ENCODE results near the gene DUSP3. TPM values are rescaled to one million over a fixed set of nuclear protein-coding genes. Genes with fewer than 3 reads are reported as not detected.

DUSP3 gene
- polyA plus RNA-seq, 1 donor = 68.7 TPM

DNA sequence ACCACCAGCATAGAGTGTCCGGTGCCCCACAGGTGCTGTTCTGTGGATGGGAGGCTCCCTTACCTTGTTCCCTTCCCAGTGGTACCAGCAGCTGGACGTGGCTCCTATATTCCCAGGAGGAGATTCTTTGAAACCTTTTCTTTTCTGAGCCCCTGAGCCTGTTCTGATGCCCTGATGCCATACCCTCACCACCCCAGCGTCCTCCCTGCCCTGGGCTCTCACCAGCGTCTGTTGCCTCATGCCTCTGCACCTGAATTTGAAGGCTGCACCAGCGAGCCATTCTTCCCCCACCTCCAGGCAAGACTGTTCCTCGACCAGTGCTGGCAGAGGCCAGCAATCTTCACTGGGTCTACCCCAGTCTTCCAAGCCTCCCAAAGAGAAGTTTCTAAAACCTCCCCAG lies 20.7 kb downstream of the DUSP3 start:
- H3K4me3 ChIP-seq (ENCODE audit: low read length) = no peak overlapping the region
- 100% methylated on average over 1 of the region's 6 CpGs for WGBS (ENCODE audit: insufficient coverage, low lambda C conversion rate)
- no peak for DNase-seq
- H3K4me1 ChIP-seq (ENCODE audit: control insufficient read depth, insufficient read depth, low read length) = peaks cover 6% of the 10 kb centered on the region
- H3K9me3 ChIP-seq (ENCODE audit: control insufficient read depth, low read depth, low read length) = peaks cover 7% of the 10 kb centered on the region
- H3K36me3 ChIP-seq (ENCODE audit: control insufficient read depth, insufficient read depth, low read length) = no peaks in the 10 kb centered on the region
- H3K27me3 ChIP-seq (ENCODE audit: control insufficient read depth, insufficient read depth, low read length) = peaks cover 42% of the 10 kb centered on the region
- H3K27ac ChIP-seq (ENCODE audit: low read length) = no peak overlapping the region

DNA sequence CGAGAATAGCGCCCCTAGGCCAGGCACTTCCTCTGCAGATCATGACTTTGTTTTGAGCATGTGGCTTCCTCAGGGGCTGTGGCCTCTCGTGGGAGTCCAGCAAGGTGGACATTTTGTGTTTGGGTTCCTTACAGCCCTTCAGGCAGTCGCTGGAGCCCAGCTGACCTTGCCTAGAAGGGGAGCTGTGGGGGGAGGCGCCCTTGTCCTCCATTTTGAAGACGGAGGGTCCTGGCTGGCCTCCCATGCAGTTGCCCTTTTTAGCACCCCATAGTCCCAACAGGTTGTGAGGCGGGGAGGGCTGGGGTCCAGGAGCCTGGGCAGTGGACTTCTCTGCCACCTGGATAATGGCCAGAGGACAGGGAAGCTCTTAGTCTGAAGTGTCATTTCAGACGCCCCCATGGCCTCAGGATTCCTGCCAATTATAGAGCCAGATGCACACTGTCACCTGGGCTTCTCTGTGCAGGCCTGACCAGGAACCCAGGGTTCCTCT lies 21.6 kb downstream of the DUSP3 start:
- Histone ChIP-seq H3K27ac (ENCODE audit: low read length) (no peak overlapping the region), H3K4me1 (ENCODE audit: control insufficient read depth, insufficient read depth, low read length) (peaks cover 6% of the 10 kb centered on the region), H3K36me3 (ENCODE audit: control insufficient read depth, insufficient read depth, low read length) (no peaks in the 10 kb centered on the region), H3K9me3 (ENCODE audit: control insufficient read depth, low read depth, low read length) (peaks cover 7% of the 10 kb centered on the region), H3K4me3 (ENCODE audit: low read length) (no peak overlapping the region), H3K27me3 (ENCODE audit: control insufficient read depth, insufficient read depth, low read length) (peaks cover 44% of the 10 kb centered on the region)
- no CpG with 5 or more reads among the region's 8 CpGs for WGBS (ENCODE audit: insufficient coverage, low lambda C conversion rate)
- DNase-seq = no peak

DNA sequence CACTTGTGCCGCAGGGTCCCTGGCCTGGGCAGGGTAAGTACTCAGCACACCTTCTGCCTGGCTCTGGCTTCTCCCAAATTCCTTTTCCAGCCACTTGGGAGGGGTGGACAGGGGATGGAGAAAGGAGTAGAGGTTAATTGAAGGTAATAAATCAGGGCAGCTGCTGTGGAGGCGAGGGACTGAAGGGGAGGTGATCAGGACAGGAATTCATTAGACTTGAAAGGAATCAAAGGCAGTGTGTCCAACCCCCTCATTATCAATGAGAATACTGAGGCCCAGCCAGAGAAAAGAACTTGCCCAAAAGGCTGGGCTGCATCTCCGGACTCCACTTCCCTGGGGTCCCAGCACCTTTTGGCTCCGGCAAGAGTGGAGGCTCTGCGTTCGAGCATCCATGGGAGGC lies 22.6 kb downstream of the DUSP3 start:
- no peak overlapping the region for H3K27ac ChIP-seq (ENCODE audit: low read length)
- 83% methylated on average over 1 of the region's 6 CpGs for WGBS (ENCODE audit: insufficient coverage, low lambda C conversion rate)
- peaks cover 6% of the 10 kb centered on the region for H3K4me1 ChIP-seq (ENCODE audit: control insufficient read depth, insufficient read depth, low read length)
- no peak overlapping the region for H3K4me3 ChIP-seq (ENCODE audit: low read length)
- H3K9me3 ChIP-seq (ENCODE audit: control insufficient read depth, low read depth, low read length) = peaks cover 7% of the 10 kb centered on the region
- peaks cover 44% of the 10 kb centered on the region for H3K27me3 ChIP-seq (ENCODE audit: control insufficient read depth, insufficient read depth, low read length)
- no peak for DNase-seq
- H3K36me3 ChIP-seq (ENCODE audit: control insufficient read depth, insufficient read depth, low read length) = no peaks in the 10 kb centered on the region

DNA sequence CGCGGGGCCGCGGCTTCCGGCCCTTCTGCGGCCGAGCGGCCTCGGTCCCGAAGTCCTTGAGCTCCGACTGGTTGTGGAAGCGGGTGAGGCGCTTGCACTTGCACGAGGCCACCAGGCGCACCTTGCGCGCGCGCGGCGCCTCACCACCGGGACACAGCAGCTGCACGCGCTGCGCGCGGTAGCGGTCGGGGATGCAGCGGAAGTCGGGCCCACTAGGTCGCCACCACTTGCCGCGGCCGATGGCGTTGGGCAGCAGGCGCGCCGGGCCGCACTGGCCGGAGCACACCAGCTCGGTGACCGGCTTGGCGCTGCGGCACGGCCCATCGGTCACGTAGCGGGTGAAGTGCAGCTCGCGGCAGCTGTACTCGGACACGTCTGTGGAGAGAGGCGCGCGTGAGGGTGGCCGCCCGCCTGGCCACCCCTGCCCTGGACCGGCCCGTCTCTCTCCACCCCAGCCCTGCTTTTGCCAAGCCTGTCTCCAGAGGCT lies 23.3 kb downstream of the DUSP3 start:
- no peak overlapping the region for H3K27ac ChIP-seq (ENCODE audit: low read length)
- H3K9me3 ChIP-seq (ENCODE audit: control insufficient read depth, low read depth, low read length) = peaks cover 7% of the 10 kb centered on the region
- H3K4me1 ChIP-seq (ENCODE audit: control insufficient read depth, insufficient read depth, low read length) = no peaks in the 10 kb centered on the region
- H3K36me3 ChIP-seq (ENCODE audit: control insufficient read depth, insufficient read depth, low read length) = no peaks in the 10 kb centered on the region
- no peak overlapping the region for H3K4me3 ChIP-seq (ENCODE audit: low read length)
- no CpG with 5 or more reads among the region's 60 CpGs for WGBS (ENCODE audit: insufficient coverage, low lambda C conversion rate)
- peaks cover 47% of the 10 kb centered on the region for H3K27me3 ChIP-seq (ENCODE audit: control insufficient read depth, insufficient read depth, low read length)
- peak; percentile 45 to 64 for DNase-seq

DNA sequence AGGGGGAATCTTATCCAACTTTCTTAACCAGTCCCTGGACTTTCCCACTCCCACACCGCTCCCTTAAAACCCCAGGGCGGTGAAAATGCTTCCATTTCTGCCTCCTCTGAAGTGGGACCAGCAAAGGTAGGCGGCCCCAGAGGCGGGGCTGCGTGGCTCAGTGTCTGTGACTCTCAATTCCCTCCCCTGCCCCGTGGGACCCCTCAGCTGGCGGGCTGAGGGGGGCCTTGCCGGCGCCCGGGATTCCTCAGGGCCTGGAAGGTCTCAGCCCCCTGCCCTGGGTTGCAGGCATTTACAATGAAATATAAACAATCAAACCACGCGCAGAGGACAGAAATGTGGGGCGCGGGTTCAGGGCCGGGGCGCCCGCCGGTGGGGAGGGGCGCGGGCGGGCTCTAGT lies 23.8 kb downstream of the DUSP3 start:
- Histone ChIP-seq H3K9me3 (ENCODE audit: control insufficient read depth, low read depth, low read length) (peaks cover 7% of the 10 kb centered on the region), H3K36me3 (ENCODE audit: control insufficient read depth, insufficient read depth, low read length) (no peaks in the 10 kb centered on the region), H3K4me1 (ENCODE audit: control insufficient read depth, insufficient read depth, low read length) (no peaks in the 10 kb centered on the region), H3K27ac (ENCODE audit: low read length) (no peak overlapping the region), H3K27me3 (ENCODE audit: control insufficient read depth, insufficient read depth, low read length) (peaks cover 47% of the 10 kb centered on the region), H3K4me3 (ENCODE audit: low read length) (no peak overlapping the region)
- DNase-seq = no peak
- no CpG with 5 or more reads among the region's 21 CpGs for WGBS (ENCODE audit: insufficient coverage, low lambda C conversion rate)

DNA sequence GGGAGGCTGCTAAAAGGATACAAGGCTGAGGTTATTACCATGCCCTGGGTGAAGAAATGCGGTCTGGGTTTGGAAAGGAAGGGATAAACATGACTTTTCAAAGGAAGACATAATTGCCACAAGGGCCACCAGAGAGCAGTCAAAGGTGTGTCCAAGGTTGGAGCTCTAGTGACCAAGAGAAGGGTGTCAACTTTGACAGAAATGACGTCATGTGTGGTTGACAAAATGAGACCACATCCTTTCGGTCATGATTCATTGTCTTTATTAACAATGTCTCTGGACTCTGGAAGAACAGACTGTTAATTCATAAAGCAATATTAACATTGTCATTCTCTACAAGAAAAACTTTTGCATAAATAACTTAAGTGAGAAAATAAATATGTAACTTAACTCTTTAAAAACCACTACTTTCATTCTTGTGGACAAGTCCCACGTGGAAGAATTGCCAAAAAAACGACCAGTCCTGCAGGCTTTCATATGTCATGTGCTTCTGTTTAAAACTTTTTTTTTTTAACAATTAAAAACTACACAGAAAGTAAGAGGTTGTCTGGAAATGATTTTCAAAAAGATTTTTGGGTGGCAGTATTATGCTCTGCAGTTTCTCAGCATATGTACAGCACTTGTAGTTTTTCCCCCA lies 25.2 kb downstream of the DUSP3 start:
- Histone ChIP-seq H3K4me3 (ENCODE audit: low read length) (no peak overlapping the region), H3K27ac (ENCODE audit: low read length) (no peak overlapping the region), H3K27me3 (ENCODE audit: control insufficient read depth, insufficient read depth, low read length) (peaks cover 47% of the 10 kb centered on the region), H3K9me3 (ENCODE audit: control insufficient read depth, low read depth, low read length) (peaks cover 7% of the 10 kb centered on the region), H3K36me3 (ENCODE audit: control insufficient read depth, insufficient read depth, low read length) (no peaks in the 10 kb centered on the region), H3K4me1 (ENCODE audit: control insufficient read depth, insufficient read depth, low read length) (no peaks in the 10 kb centered on the region)
- 100% methylated on average over 1 of the region's 5 CpGs for WGBS (ENCODE audit: insufficient coverage, low lambda C conversion rate)
- no peak for DNase-seq

DNA sequence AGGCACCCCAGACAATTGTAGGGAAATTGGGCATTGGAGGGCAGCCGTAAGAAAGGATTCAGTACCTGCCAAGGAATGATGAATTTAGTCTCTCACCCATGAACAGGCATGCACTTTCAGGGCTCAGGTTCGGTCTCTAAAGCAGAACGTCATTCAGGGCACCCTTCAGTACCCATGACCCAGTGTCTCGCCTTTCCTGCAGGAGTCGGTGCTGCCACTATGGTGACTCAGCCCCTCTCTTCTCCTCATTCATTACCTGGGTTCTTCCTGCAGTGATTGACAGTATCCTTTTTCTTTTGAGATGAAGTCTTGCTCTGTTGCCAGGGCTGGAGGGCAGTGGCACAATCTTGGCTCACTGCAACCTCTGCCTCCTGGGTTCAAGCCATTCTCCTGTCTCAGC lies 28.6 kb downstream of the DUSP3 start:
- no peak overlapping the region for H3K27ac ChIP-seq (ENCODE audit: low read length)
- peaks cover 3% of the 10 kb centered on the region for H3K9me3 ChIP-seq (ENCODE audit: control insufficient read depth, low read depth, low read length)
- H3K4me1 ChIP-seq (ENCODE audit: control insufficient read depth, insufficient read depth, low read length) = no peaks in the 10 kb centered on the region
- no CpG with 5 or more reads among the region's 5 CpGs for WGBS (ENCODE audit: insufficient coverage, low lambda C conversion rate)
- no peak overlapping the region for H3K4me3 ChIP-seq (ENCODE audit: low read length)
- no peak for DNase-seq
- H3K36me3 ChIP-seq (ENCODE audit: control insufficient read depth, insufficient read depth, low read length) = no peaks in the 10 kb centered on the region
- peaks cover 34% of the 10 kb centered on the region for H3K27me3 ChIP-seq (ENCODE audit: control insufficient read depth, insufficient read depth, low read length)

DNA sequence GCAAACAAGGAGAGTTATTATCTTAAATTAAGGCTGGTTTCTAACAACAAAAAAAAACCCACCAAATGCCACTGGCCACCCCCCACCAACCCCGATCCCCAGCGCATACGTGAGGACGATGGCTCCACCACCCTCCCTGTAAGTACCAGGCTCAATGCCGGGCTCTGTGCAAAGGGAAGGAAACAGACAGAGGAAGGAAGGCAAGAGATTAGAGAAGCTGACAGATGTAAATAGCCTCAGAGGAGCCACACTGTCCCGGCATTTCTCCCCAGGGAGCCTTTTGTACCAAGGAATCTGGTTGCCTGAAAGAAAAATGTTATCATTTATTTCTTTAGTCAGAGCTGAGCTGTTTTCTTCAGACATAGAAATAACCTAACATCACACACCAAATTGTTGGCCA lies 33.2 kb downstream of the DUSP3 start:
- WGBS (ENCODE audit: insufficient coverage, low lambda C conversion rate) = no CpG with 5 or more reads among the region's 6 CpGs
- Histone ChIP-seq H3K4me3 (ENCODE audit: low read length) (no peak overlapping the region), H3K36me3 (ENCODE audit: control insufficient read depth, insufficient read depth, low read length) (no peaks in the 10 kb centered on the region), H3K27ac (ENCODE audit: low read length) (no peak overlapping the region), H3K9me3 (ENCODE audit: control insufficient read depth, low read depth, low read length) (no peaks in the 10 kb centered on the region), H3K4me1 (ENCODE audit: control insufficient read depth, insufficient read depth, low read length) (no peaks in the 10 kb centered on the region), H3K27me3 (ENCODE audit: control insufficient read depth, insufficient read depth, low read length) (peaks cover 23% of the 10 kb centered on the region)
- no peak for DNase-seq

DNA sequence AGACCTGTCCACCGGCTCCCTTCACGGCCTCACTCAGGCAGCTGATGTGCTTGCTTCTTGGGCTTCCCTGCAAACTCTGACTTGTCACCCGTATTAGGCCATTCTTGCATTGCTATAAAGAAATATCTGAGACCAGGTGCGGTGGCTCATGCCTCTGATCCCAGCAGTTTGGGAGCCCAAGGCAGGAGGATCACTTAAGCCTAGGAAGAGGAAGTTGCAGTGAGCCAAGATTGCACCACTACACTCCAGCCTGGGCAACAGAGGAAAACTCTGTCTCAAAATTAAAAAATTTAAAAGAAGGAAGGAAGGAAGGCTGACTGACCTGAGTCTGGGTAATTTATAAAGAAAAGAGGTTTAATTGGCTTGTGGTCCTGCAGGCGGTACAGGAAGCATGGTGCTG lies 37.1 kb downstream of the DUSP3 start:
- Histone ChIP-seq H3K9me3 (ENCODE audit: control insufficient read depth, low read depth, low read length) (no peaks in the 10 kb centered on the region), H3K36me3 (ENCODE audit: control insufficient read depth, insufficient read depth, low read length) (no peaks in the 10 kb centered on the region), H3K27ac (ENCODE audit: low read length) (no peak overlapping the region), H3K4me3 (ENCODE audit: low read length) (no peak overlapping the region), H3K27me3 (ENCODE audit: control insufficient read depth, insufficient read depth, low read length) (peaks cover 21% of the 10 kb centered on the region), H3K4me1 (ENCODE audit: control insufficient read depth, insufficient read depth, low read length) (no peaks in the 10 kb centered on the region)
- WGBS (ENCODE audit: insufficient coverage, low lambda C conversion rate) = no CpG with 5 or more reads among the region's 5 CpGs
- DNase-seq = no peak

DNA sequence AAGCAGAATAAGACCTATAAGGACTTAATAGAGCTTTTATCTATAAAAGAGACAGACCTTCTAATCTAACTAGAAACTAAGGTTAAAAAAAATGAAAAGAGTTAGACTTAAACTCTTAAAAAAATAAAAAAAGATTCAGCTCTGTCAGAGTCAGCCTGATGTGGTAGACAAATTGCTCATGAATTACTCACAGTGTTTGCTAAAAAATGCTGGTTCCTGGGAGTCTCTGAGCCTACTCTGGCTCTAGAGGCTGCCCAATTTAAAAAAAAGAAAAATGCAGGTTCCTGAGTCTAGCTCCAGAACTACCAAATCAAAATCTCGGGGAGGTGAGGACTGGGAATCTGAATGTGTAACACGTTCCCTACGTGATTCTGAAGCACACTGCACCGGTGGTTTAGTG lies 38.2 kb downstream of the DUSP3 start:
- WGBS (ENCODE audit: insufficient coverage, low lambda C conversion rate) = no CpG with 5 or more reads among the region's 4 CpGs

DNA sequence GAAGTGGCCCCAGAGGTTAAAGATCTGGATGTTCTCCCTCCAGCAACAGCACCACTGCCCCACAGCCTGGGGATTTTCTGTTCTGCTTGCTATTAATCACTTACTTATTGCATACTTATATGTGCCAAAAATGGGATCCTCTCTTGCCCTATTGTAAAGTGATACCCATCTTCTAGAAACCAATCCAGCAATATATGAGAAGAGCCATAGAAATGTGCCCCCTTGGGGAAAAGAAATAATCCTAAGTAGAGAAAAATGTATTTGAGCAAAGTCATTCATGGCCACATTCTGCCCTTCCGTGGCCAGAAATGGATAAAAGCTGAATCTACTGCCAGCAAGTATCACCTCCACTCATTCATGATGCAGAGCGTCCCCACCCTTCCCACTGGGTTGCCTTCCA lies 41.1 kb downstream of the DUSP3 start:
- H3K4me3 ChIP-seq (ENCODE audit: low read length) = no peak overlapping the region
- no peaks in the 10 kb centered on the region for H3K36me3 ChIP-seq (ENCODE audit: control insufficient read depth, insufficient read depth, low read length)
- no peaks in the 10 kb centered on the region for H3K27me3 ChIP-seq (ENCODE audit: control insufficient read depth, insufficient read depth, low read length)
- no peaks in the 10 kb centered on the region for H3K9me3 ChIP-seq (ENCODE audit: control insufficient read depth, low read depth, low read length)
- no peak overlapping the region for H3K27ac ChIP-seq (ENCODE audit: low read length)
- DNase-seq = no peak
- WGBS (ENCODE audit: insufficient coverage, low lambda C conversion rate) = no CpG with 5 or more reads among the region's 2 CpGs
- no peaks in the 10 kb centered on the region for H3K4me1 ChIP-seq (ENCODE audit: control insufficient read depth, insufficient read depth, low read length)

More for the DNA sequence above, 38.2 kb downstream of the DUSP3 start:
- H3K27ac ChIP-seq (ENCODE audit: low read length) = no peak overlapping the region
- peaks cover 12% of the 10 kb centered on the region for H3K27me3 ChIP-seq (ENCODE audit: control insufficient read depth, insufficient read depth, low read length)
- no peaks in the 10 kb centered on the region for H3K4me1 ChIP-seq (ENCODE audit: control insufficient read depth, insufficient read depth, low read length)
- no peaks in the 10 kb centered on the region for H3K9me3 ChIP-seq (ENCODE audit: control insufficient read depth, low read depth, low read length)
- H3K4me3 ChIP-seq (ENCODE audit: low read length) = no peak overlapping the region
- no peaks in the 10 kb centered on the region for H3K36me3 ChIP-seq (ENCODE audit: control insufficient read depth, insufficient read depth, low read length)
- DNase-seq = no peak

All from large intestine (tissue), 3 donors.